Esophagus muscularis mucosa (tissue), 4 donors: ENCODE measurements around the gene TRABD2B.

ENCODE experiments used
- CTCF ChIP-seq, 3 experiments: fragments of 200-600 bp in 2 of 3; fragments of 450-650 bp in 1 of 3; sonication (generic) in 2 of 3; IDR thresholded peaks; one replicate each; pipeline ENCODE4 v1.5.1; 2017 to 2019; ENCODE audit warnings: antibody characterized with exemption in 3 of 3, mild to moderate bottlenecking in 2 of 3, moderate library complexity in 1 of 3
- EP300 ChIP-seq: sonication (generic); formaldehyde crosslinking; IDR thresholded peaks from one replicate; pipeline ENCODE4 v1.6.1; 2017; ENCODE audit warnings: antibody characterized with exemption
- POLR2AphosphoS5 ChIP-seq, 2 donors: sonication (generic); formaldehyde crosslinking; IDR thresholded peaks; one replicate each; pipeline ENCODE4 v1.6.1; 2017; ENCODE audit warnings: antibody characterized with exemption in 2 of 2

DNA sequence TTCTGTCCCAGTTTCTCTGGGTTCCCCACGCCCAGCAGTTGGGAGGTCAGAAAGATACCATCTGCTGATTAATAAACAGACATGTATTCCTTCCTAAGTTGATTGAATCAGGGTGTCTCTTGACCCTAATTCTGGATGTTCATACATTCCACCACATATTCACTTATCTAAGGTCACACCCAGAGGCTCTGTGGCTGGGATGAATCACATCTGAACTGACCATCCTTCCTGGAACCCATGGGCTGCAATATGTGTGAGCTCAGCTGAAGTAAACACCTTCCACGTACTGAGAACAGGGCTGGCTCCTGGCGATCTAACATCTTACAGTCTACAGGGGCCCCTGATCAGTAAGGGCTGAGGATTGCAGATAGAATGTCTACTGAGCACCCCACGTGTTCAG lies 20.5 kb upstream of the TRABD2B start:
- TF ChIP-seq EP300 = no peak
- TF ChIP-seq CTCF (IDR thresholded peaks at IDR 0.05) = no peak
- peak; percentile 33 to 36 for TF ChIP-seq POLR2AphosphoS5 (IDR thresholded peaks at IDR 0.05)
